Mucosa of descending colon (tissue), 3 donors: Measurements from ENCODE around the gene ATAD5. TPM values are rescaled to one million over a fixed set of nuclear protein-coding genes. Genes with fewer than 3 reads are reported as not detected.

Experiments used
- ATAC-seq: fragments of 200-7000 bp; cut with Tn5 transposase; one replicate; pipeline ENCODE4 v1.9.1; 2020; ENCODE audit warnings: mild to moderate bottlenecking, moderate library complexity
- DNase-seq, 3 donors: peaks; one replicate each; pipeline ENCODE4 v3.0.0-alpha.2; 2020
- H3K36me3 ChIP-seq: fragments of 200-600 bp; one replicate; pipeline ENCODE4 v1.8.0; 2021; ENCODE audit warnings: low read depth, mild to moderate bottlenecking
- H3K4me1 ChIP-seq: fragments of 200-600 bp; one replicate; pipeline ENCODE4 v1.8.0; 2021; ENCODE audit warnings: low read depth, mild to moderate bottlenecking
- H3K4me3 ChIP-seq: fragments of 200-600 bp; one replicate; pipeline ENCODE4 v1.8.0; 2021; ENCODE audit warnings: mild to moderate bottlenecking
- H3K9me3 ChIP-seq: fragments of 200-600 bp; one replicate; pipeline ENCODE4 v1.8.0; 2021; ENCODE audit warnings: mild to moderate bottlenecking
- intact Hi-C, 2 donors: fragments of 100-400 bp; cut with DNase I in 1 of 2; cut with micrococcal nuclease in 1 of 2; formaldehyde crosslinking; loops; one replicate each; pipeline versions ENCODE4 v1.11.0 to v1.11.1; 2022; cut with DNase I, micrococcal nuclease
- total RNA-seq, 3 donors: library from RNA; stranded (reverse); fragmentation: NEBNext Ultra II Directional in 2 of 3; extraction: Animal tissue kit (Norgen Biotek cat#: 25700) in 2 of 3; gene quantifications; one replicate each; pipeline versions ENCODE4 v1.2.1 to v1.2.4, GENCODE V29; 2021 to 2023
- TF ChIP-seq, protein P1 (sequence below): fragments of 200-600 bp; IDR thresholded peaks from one replicate; pipeline ENCODE4 v1.8.0; 2022; ENCODE audit warnings: antibody characterized with exemption, mild to moderate bottlenecking
- donor health status: DM: no; HTN: no; CAD: no; lungs with moderate emphysema.
- donor health status: DM: no; HTN: no; CAD: no.
- donor health status: DM: no; HTN: yes; CAD: no.

The ATAD5 gene
- total RNA-seq, 3 donors from 2014 or later = 1.5 to 5.7 (median 2.4) TPM

DNA sequence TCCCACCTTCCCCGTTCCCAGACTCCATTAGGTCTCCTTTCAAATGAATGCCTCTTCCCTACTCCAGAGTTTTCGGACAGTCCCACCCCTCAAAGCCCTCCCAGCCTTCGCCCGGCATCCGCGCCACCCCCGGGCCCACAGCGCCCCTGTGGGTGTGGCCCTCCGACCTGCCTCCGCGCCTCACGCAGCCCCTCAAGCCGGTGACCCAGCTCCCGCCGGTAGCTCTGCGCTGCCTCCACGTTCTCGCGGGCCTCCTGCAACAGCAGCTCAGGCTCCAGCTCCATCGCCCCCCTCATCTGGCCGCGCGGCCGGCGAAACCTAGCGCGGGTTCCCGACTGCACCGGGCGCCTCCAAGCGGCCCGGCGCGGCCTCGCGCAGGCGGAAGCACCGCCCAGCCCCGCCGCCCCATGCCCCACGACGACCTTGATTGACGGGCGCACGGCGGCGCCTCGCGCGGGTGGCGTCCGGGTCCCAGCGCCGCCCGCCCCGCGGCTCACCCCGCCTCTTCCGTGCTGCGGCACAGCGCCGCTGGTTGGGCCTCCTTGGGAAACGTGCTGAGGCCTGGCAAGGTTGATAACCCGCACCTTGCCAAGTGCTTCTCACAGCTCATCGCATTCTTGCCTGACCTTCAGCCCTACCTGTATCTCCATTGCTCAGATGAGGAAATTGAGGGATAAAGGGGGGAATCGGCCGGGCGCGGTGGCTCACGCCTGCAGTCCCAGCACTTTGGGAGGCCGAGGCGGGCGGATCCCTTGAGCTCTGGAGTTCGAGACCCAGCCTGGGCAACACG, 7.2 kb upstream of the ATAD5 start, which contains the start of gene CRLF3:
Gene CRLF3, minus strand, starts transcription at position 337 of the 790 bp plus-strand sequence. Its CDS starts 41 bp downstream, at position 296.
- H3K9me3 ChIP-seq = no peaks in the 10 kb centered on the region
- peaks cover 4% of the 10 kb centered on the region for H3K36me3 ChIP-seq
- H3K4me3 ChIP-seq = peak within 1 kb of the TSS; percentile 75
- ATAC-seq = peak; percentile 95
- TF ChIP-seq, protein P1, sequence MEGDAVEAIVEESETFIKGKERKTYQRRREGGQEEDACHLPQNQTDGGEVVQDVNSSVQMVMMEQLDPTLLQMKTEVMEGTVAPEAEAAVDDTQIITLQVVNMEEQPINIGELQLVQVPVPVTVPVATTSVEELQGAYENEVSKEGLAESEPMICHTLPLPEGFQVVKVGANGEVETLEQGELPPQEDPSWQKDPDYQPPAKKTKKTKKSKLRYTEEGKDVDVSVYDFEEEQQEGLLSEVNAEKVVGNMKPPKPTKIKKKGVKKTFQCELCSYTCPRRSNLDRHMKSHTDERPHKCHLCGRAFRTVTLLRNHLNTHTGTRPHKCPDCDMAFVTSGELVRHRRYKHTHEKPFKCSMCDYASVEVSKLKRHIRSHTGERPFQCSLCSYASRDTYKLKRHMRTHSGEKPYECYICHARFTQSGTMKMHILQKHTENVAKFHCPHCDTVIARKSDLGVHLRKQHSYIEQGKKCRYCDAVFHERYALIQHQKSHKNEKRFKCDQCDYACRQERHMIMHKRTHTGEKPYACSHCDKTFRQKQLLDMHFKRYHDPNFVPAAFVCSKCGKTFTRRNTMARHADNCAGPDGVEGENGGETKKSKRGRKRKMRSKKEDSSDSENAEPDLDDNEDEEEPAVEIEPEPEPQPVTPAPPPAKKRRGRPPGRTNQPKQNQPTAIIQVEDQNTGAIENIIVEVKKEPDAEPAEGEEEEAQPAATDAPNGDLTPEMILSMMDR = peak; percentile 68
- intact Hi-C loops = no loop called here
- peaks cover 33% of the 10 kb centered on the region for H3K4me1 ChIP-seq
- peak; percentile 90 to 96 (median 95) for DNase-seq

DNA sequence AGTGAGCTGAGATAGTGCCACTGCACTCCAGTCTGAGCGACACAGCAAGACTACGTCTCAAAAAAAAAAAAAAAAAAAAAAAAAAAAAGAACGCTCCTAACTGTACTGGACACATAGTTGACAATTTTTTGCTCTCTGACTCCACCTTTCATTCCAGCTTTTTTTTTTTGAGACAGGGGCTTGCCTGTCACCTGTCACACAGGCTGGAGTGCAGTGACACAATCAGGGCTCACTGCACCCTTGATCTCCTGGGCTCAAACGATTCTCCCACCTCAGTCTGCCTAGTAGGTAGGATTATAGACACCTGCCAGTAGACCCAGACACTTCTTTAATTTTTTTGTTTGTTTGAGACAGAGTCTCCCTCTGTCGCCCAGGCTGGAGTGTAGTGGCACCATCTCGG, 4.7 kb upstream of the ATAD5 start:
- intact Hi-C loops = no loop called here
- ATAC-seq (no peak), DNase-seq (no peak)
- Histone ChIP-seq H3K9me3 (no peaks in the 10 kb centered on the region), H3K36me3 (peaks cover 4% of the 10 kb centered on the region), H3K4me3 (no peak overlapping the region), H3K4me1 (peaks cover 30% of the 10 kb centered on the region)
- TF ChIP-seq, protein P1 = no peak

DNA sequence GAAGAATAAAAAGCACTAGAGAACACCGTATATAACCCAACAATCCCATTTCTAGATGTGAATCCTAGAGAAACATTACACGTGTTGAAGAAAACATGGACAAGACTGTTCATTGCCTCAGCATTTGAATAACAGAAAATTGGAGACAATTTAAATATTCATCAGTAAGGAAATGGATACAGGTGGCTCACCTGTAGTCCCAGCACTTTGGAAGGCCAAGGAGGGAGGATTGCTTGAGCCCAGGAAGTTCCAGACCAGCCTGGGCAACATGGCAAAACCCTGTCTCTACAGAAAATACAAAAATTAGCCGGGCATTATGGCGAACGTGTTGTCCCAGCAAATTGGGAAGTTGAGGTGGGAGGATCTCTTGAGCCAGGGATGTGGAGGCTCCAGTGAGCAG, 2.7 kb upstream of the ATAD5 start:
- ATAC-seq (no peak), DNase-seq (no peak)
- Histone ChIP-seq H3K4me3 (no peak overlapping the region), H3K9me3 (no peaks in the 10 kb centered on the region), H3K4me1 (peaks cover 25% of the 10 kb centered on the region), H3K36me3 (peaks cover 4% of the 10 kb centered on the region)
- intact Hi-C loops = no loop called here
- TF ChIP-seq, protein P1 = no peak

DNA sequence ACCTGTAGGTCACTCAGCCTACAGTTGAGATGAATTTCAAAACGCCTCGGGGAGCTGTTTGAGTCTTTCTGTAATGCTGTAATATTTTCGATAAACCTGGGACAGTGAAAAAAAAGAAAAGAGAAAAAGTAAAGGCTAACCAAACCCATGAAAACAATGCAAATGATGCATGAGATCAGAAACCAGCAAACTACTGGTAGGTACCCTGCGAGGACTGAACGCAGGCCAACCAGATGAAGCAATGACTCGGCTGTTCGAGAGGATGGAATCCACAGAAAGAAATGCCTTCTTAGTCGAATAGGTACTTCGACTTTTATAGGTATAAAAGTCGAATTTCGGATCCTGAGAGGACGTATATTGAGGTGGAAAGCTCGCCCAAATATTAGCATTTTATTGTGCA, 509 bp upstream of the ATAD5 start:
- TF ChIP-seq, protein P1 = no peak
- peak overlapping the region; percentile 44 for H3K4me3 ChIP-seq
- no peaks in the 10 kb centered on the region for H3K9me3 ChIP-seq
- peaks cover 14% of the 10 kb centered on the region for H3K4me1 ChIP-seq
- intact Hi-C loops = no loop called here
- no peak for DNase-seq
- H3K36me3 ChIP-seq = no peaks in the 10 kb centered on the region
- ATAC-seq = no peak

DNA sequence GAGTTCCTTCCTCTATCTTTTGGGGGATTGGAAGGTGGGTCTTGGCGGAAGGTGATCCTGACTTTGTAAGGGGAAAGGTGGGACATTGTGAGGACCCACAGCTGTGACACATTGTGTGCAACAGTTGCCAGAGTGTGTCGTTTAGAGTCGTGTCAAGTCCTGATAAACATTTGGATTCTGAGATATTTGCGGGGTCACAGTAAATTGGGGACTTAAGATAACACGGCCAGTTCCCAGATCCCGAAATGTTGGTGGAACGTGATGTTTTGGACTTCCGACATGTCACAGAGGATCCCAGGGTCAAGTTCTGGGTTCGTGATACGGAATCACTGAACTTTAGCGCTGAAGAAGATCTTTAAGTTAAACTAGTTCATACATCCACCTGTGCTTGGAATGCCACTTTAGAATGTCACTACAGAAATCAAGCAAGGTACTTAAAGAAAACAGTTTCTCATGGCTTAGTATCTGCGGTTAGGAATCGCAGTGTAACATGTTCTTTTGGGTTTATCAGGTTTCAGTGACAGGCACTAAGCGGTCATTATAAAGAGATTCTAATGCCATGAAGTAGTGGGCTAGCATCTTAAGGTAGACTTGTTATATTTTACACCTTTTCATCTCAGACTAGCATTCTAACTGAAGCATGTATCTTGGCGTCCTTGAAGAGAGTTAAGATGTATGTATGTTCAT, 815 bp downstream of the ATAD5 start:
- intact Hi-C loops = no loop called here
- DNase-seq (no peak), ATAC-seq (no peak)
- Histone ChIP-seq H3K36me3 (no peaks in the 10 kb centered on the region), H3K4me3 (no peak overlapping the region), H3K4me1 (peaks cover 9% of the 10 kb centered on the region), H3K9me3 (no peaks in the 10 kb centered on the region)
- TF ChIP-seq, protein P1 = no peak
